Measurements from ENCODE around the gene KLF6.

GRCh38 chr10:3763035-3763456 is 22.0 kb downstream of the KLF6 start:
- TF ChIP-seq NFIC (IDR thresholded peaks at IDR 0.05; ENCODE audit: borderline replicate concordance), result peak; percentile 36; the same call in 1 of the 2 replicates
- TF ChIP-seq, protein P1, sequence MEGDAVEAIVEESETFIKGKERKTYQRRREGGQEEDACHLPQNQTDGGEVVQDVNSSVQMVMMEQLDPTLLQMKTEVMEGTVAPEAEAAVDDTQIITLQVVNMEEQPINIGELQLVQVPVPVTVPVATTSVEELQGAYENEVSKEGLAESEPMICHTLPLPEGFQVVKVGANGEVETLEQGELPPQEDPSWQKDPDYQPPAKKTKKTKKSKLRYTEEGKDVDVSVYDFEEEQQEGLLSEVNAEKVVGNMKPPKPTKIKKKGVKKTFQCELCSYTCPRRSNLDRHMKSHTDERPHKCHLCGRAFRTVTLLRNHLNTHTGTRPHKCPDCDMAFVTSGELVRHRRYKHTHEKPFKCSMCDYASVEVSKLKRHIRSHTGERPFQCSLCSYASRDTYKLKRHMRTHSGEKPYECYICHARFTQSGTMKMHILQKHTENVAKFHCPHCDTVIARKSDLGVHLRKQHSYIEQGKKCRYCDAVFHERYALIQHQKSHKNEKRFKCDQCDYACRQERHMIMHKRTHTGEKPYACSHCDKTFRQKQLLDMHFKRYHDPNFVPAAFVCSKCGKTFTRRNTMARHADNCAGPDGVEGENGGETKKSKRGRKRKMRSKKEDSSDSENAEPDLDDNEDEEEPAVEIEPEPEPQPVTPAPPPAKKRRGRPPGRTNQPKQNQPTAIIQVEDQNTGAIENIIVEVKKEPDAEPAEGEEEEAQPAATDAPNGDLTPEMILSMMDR (IDR thresholded peaks at IDR 0.05), result no peak
- no peak for TF ChIP-seq GABPA (IDR thresholded peaks at IDR 0.05; ENCODE audit: low read depth)
- TF ChIP-seq POLR2AphosphoS5 (IDR thresholded peaks at IDR 0.05; ENCODE audit: low read depth, low read length), result peak; percentile 45; the same call in 1 of the 2 replicates
- TF ChIP-seq, protein P2, sequence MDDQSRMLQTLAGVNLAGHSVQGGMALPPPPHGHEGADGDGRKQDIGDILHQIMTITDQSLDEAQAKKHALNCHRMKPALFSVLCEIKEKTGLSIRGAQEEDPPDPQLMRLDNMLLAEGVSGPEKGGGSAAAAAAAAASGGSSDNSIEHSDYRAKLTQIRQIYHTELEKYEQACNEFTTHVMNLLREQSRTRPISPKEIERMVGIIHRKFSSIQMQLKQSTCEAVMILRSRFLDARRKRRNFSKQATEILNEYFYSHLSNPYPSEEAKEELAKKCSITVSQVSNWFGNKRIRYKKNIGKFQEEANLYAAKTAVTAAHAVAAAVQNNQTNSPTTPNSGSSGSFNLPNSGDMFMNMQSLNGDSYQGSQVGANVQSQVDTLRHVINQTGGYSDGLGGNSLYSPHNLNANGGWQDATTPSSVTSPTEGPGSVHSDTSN (IDR thresholded peaks at IDR 0.05), result peak; percentile 63
- peak; percentile 82 for TF ChIP-seq JUND (IDR thresholded peaks at IDR 0.05)
- TF ChIP-seq, protein P3, sequence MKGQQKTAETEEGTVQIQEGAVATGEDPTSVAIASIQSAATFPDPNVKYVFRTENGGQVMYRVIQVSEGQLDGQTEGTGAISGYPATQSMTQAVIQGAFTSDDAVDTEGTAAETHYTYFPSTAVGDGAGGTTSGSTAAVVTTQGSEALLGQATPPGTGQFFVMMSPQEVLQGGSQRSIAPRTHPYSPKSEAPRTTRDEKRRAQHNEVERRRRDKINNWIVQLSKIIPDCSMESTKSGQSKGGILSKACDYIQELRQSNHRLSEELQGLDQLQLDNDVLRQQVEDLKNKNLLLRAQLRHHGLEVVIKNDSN (IDR thresholded peaks at IDR 0.05; ENCODE audit: borderline replicate concordance, low read depth), result no peak
- no peak for TF ChIP-seq SMC3 (IDR thresholded peaks at IDR 0.05; ENCODE audit: low read depth, low read length)
- peak in 1 of 2 experiments; percentile 73; a peak in 1 of 4 replicates for TF ChIP-seq EP300 (IDR thresholded peaks at IDR 0.05; ENCODE audit: borderline replicate concordance in 1 of 2, low read depth in 1 of 2, low read length in 1 of 2)
- no peak for TF ChIP-seq RFX5 (IDR thresholded peaks at IDR 0.05; ENCODE audit: low read length)
- TF ChIP-seq YY1 (IDR thresholded peaks at IDR 0.05; ENCODE audit: low read depth), result no peak
- TF ChIP-seq SIN3A (IDR thresholded peaks at IDR 0.05; ENCODE audit: borderline replicate concordance, low read depth, low read length), result no peak
- TF ChIP-seq, protein P4, sequence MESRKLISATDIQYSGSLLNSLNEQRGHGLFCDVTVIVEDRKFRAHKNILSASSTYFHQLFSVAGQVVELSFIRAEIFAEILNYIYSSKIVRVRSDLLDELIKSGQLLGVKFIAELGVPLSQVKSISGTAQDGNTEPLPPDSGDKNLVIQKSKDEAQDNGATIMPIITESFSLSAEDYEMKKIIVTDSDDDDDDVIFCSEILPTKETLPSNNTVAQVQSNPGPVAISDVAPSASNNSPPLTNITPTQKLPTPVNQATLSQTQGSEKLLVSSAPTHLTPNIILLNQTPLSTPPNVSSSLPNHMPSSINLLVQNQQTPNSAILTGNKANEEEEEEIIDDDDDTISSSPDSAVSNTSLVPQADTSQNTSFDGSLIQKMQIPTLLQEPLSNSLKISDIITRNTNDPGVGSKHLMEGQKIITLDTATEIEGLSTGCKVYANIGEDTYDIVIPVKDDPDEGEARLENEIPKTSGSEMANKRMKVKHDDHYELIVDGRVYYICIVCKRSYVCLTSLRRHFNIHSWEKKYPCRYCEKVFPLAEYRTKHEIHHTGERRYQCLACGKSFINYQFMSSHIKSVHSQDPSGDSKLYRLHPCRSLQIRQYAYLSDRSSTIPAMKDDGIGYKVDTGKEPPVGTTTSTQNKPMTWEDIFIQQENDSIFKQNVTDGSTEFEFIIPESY (IDR thresholded peaks at IDR 0.05; ENCODE audit: borderline replicate concordance, low read depth), result no peak
- TF ChIP-seq TEAD4 (IDR thresholded peaks at IDR 0.05; ENCODE audit: borderline replicate concordance, insufficient read depth), result 0 out of 2 replicates have a peak, but pooled peaks have one; percentile 47

Data from SK-N-SH (cell line).